Muscle layer of duodenum (tissue), 2 donors: Measurements from ENCODE around the gene CASP10.
A peak's percentile ranks its signal among the peaks of the same experiment; 100 is the strongest.

ENCODE experiments used
- H3K27ac ChIP-seq: one replicate; pipeline ENCODE4 v1.7.0; 2013; ENCODE audit warnings: mild to moderate bottlenecking, low read length
- H3K27me3 ChIP-seq: one replicate; pipeline ENCODE4 v1.7.0; 2013; ENCODE audit warnings: low read depth, mild to moderate bottlenecking, control low read depth, low read length
- H3K36me3 ChIP-seq, 2 donors: one replicate each; pipeline ENCODE4 v1.7.0; 2013; ENCODE audit warnings: low read length in 2 of 2, control low read depth in 1 of 2, mild to moderate bottlenecking in 1 of 2; ENCODE audit not compliant: insufficient read depth in 2 of 2, control insufficient read depth in 1 of 2
- H3K4me1 ChIP-seq, 2 donors: one replicate each; pipeline ENCODE4 v1.7.0; 2013; ENCODE audit warnings: low read length in 2 of 2, mild to moderate bottlenecking in 2 of 2, control low read depth in 1 of 2, moderate library complexity in 1 of 2; ENCODE audit not compliant: insufficient read depth in 2 of 2, control insufficient read depth in 1 of 2
- H3K4me3 ChIP-seq, 2 donors: one replicate each; pipeline ENCODE4 v1.7.0; 2013; ENCODE audit warnings: low read length in 2 of 2, low read depth in 1 of 2, mild to moderate bottlenecking in 1 of 2
- H3K9me3 ChIP-seq, 2 donors: one replicate each; pipeline ENCODE4 v1.7.0; 2013; ENCODE audit warnings: low read length in 2 of 2, control low read depth in 1 of 2, mild to moderate bottlenecking in 1 of 2; ENCODE audit not compliant: control insufficient read depth in 1 of 2
- donor health status: healthy.

CASP10 gene

GRCh38 chr2:201223089-201224073, 40.4 kb downstream of the CASP10 start:
- no peak overlapping the region for H3K27ac ChIP-seq
- H3K9me3 ChIP-seq, result no peaks in the 10 kb centered on the region
- H3K36me3 ChIP-seq, result peaks cover 0 to 3% of the 10 kb centered on the region in 2 donors
- H3K4me1 ChIP-seq, result no peaks in the 10 kb centered on the region
- H3K27me3 ChIP-seq, result no peaks in the 10 kb centered on the region
- H3K4me3 ChIP-seq, result no peak overlapping the region

GRCh38 chr2:201228271-201228911, 45.5 kb downstream of the CASP10 start:
- Histone ChIP-seq H3K4me3 (no peak overlapping the region), H3K27me3 (no peaks in the 10 kb centered on the region), H3K9me3 (no peaks in the 10 kb centered on the region), H3K4me1 (peaks cover 0 to 6% of the 10 kb centered on the region in 2 donors), H3K36me3 (no peaks in the 10 kb centered on the region), H3K27ac (no peak overlapping the region)

DNA sequence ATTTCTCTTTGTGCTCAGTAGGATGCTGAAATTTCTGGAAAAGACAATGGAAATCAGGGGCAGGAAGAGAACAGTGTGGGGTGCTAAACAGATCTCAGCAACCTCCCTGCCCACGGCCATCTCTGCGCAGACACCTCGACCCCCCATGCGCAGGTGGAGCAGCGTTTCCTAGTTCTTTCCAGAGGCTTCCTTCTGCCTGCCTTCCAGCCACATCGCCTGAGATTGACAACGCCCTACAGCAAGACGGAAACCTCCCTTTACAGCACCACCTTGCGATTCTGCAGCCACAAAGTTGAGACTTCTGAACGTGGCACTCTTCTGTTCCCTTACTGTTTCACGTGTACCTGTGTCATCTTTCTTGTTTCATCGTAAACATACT, 46.0 kb downstream of the CASP10 start:
- no peak overlapping the region for H3K4me3 ChIP-seq
- H3K27ac ChIP-seq, result no peak overlapping the region

DNA sequence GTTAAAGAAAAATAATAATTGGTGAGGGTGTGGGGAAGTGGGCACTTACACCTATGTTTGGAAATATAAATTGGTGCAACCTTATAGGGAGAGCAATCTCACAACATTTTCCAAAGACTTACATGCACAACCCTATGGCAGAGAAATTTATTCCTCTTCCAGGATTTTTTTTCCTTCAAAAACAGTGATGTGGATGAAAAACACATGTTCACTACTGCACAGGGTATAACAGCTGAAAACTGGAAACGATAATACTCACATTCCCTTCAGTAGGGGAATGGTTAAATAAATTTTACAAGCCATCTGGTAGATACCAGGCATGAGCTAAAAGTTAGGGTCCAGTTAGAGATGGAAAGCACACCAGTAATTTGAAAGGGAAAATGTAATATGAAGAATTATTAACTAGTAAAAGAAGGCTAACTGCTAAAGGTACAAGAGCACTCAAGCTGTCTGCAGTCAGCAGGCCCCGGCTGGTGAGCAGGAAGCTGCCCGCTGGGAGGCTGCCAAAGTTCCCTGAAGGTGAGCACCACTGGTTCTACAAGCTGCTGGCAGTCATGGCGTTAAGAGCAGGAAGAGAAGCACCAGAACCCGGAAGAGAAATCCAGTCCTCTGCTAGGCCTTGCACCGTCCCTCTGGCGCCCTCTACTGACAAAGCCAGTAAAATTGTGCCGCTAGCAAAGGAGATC, 49.0 kb downstream of the CASP10 start:
- Histone ChIP-seq H3K4me3 (peak overlapping the region in 1 of 2 donors; percentile 7), H3K9me3 (no peaks in the 10 kb centered on the region), H3K27me3 (no peaks in the 10 kb centered on the region), H3K27ac (peak overlapping the region; percentile 42), H3K4me1 (peaks cover 0 to 12% of the 10 kb centered on the region in 2 donors), H3K36me3 (no peaks in the 10 kb centered on the region)

More for the DNA sequence above, 46.0 kb downstream of the CASP10 start:
- H3K36me3 ChIP-seq, result no peaks in the 10 kb centered on the region
- no peaks in the 10 kb centered on the region for H3K9me3 ChIP-seq
- H3K4me1 ChIP-seq, result peaks cover 0 to 6% of the 10 kb centered on the region in 2 donors
- no peaks in the 10 kb centered on the region for H3K27me3 ChIP-seq

DNA sequence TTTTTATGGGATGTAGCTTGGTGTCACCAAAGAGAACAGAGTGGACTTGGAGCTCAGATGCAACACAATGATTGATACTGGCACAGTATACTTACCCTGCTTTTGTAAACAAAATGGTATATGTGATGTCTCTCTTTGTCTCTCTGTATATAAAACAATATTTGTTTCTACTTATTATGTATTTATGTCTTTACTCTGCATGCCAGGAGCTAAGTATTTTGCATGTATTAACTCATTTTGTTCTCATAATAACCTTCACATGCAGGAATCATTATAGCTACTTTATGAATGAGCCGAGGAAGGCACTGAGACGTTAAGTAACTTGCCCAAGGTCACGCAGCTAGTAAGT, 49.5 kb downstream of the CASP10 start:
- H3K36me3 ChIP-seq, result no peaks in the 10 kb centered on the region

DNA sequence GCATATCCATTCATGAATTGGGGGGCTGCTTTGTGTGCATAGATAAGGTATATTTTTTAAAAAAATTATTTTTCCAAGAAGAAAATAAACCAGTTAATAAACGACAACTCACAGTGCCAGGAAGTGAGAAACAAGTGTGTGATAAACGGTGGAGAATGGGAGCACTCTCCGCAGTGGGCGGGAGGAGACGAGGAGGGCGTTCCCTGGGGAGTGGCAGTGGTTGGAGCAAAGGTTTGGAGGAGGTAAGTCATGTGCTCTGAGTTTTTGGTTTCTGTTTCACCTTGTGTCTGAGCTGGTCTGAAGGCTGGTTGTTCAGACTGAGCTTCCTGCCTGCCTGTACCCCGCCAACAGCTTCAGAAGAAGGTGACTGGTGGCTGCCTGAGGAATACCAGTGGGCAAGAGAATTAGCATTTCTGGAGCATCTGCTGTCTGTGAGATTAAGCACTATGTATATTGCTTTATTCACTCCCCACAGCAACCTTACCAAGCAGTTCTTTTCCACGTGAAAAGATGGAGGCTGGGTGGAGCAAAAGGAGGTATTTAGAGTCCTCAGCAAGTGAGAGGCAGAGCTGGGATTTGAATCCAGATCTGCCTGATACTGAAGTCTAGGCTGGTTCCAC, 50.4 kb downstream of the CASP10 start:
- H3K4me1 ChIP-seq, result peaks cover 0 to 13% of the 10 kb centered on the region in 2 donors
- peak overlapping the region; percentile 24 to 78 for H3K4me3 ChIP-seq
- no peaks in the 10 kb centered on the region for H3K9me3 ChIP-seq
- H3K27me3 ChIP-seq, result no peaks in the 10 kb centered on the region
- no peaks in the 10 kb centered on the region for H3K36me3 ChIP-seq
- H3K27ac ChIP-seq, result peak overlapping the region; percentile 89

More for the DNA sequence above, 49.5 kb downstream of the CASP10 start:
- no peaks in the 10 kb centered on the region for H3K27me3 ChIP-seq
- no peak overlapping the region for H3K4me3 ChIP-seq
- peaks cover 0 to 13% of the 10 kb centered on the region in 2 donors for H3K4me1 ChIP-seq
- no peaks in the 10 kb centered on the region for H3K9me3 ChIP-seq
- no peak overlapping the region for H3K27ac ChIP-seq

DNA sequence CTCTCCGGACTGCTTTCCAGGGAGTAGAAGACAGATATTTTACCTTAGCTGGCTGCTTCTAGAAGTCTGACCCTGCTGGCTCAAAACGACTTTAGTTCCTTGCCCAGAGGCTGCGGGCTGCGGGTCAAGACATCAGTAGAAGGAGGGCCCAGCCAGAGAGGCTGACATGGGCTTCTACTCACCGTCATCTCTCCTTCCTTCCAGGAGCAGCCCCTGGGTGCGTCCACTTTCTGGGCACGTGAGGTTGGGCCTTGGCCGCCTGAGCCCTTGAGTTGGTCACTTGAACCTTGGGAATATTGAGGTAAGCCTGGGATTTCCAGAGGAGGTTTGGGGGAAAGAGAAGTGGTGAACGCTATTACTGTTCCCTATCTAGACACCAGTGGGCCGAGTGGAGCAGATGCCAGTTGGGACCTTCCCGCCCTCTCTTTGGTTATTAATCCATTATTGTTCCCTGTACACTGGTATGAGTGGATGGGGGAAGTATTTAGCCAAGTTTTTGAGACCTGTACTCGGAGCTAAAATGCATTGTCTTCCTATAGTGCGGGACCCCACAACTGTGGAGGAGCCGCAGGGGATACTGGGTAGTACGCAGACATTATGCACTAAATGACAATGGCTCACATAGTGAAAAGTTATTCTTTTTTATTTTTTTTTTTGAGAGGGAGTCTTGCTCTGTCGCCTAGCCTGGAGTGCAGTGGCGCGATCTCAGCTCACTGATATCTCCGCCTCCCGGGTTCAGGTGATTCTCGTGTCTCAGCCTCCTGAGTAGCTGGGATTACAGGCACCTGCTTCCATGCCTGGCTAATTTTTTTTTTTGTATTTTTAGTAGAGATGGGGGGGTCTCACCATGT, 51.1 kb downstream of the CASP10 start:
- Histone ChIP-seq H3K27ac (peak overlapping the region; percentile 89), H3K4me1 (peaks cover 0 to 13% of the 10 kb centered on the region in 2 donors), H3K9me3 (no peaks in the 10 kb centered on the region), H3K27me3 (no peaks in the 10 kb centered on the region), H3K36me3 (no peaks in the 10 kb centered on the region), H3K4me3 (peak overlapping the region; percentile 24 to 78)

DNA sequence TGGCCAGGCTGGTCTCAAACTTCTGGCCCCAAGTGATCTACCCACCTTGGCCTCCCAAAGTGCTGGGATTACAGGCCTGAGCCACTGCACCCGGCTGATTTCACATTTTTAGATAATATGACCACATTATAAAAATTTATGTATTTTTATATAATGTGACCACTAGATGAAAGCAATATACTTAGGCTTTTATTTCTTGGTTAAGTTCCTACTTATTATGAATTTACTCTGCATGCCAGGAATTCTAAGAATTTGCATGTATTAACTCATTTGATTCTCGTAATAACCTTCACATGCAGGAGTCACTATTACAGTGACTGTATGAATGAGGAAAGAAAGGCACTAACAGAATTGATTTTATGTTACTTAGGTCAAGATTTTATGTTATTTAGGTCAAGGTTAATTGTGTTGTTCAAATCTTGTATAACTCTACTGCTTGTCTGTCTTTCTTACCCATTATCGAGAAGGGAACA, 51.8 kb downstream of the CASP10 start:
- H3K4me1 ChIP-seq, result peaks cover 0 to 13% of the 10 kb centered on the region in 2 donors
- H3K27ac ChIP-seq, result no peak overlapping the region
- H3K36me3 ChIP-seq, result no peaks in the 10 kb centered on the region
- H3K4me3 ChIP-seq, result peak overlapping the region in 1 of 2 donors; percentile 47
- H3K9me3 ChIP-seq, result no peaks in the 10 kb centered on the region
- H3K27me3 ChIP-seq, result no peaks in the 10 kb centered on the region

DNA sequence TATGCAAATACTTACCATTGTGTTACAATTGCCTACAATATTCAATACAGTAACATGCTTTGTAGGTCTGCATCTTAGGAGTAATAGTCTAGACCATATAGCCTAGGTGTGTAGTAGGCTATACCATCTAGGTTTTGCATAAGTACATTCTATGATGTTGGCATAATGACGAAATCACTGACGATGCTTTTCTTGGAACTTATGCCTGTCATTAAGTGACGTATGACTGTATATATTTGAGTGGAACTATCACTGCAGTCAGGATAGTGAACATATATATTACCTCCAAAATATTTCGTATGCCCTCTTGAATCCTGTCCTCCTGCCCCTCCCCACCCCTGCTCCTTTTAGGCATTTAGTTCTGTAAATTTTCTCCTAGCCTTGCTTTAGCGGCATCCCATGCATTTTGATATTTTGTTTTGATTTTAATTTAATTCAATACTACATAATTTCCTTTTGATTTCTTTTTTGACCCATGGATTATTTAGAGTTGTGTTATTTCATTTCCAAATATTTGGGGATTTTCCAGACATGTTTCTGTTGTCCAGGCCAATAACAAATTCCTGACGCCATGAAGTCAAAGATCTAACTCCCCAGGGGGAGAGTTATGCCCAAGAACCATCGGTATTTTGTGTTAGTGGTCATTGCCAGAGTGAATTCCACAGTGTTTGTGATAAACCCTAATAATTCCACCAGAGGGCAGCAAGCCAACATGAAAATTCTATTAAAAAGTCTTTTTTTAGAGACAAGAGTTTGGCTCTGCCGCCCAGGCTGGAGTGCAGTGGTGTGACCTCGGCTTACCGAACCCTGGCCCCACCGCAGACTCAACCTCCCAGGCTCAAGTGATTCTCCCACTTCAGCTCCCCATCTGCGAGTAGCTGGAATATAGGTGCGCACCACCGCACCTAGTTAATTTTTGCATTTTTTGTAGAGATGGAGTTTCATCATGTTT, 53.2 kb downstream of the CASP10 start:
- Histone ChIP-seq H3K36me3 (no peaks in the 10 kb centered on the region), H3K4me1 (peaks cover 0 to 13% of the 10 kb centered on the region in 2 donors), H3K27ac (no peak overlapping the region), H3K9me3 (no peaks in the 10 kb centered on the region), H3K4me3 (peak overlapping the region; percentile 33 to 47), H3K27me3 (no peaks in the 10 kb centered on the region)
